ENCODE results near the gene ERVH48-1.

DNA sequence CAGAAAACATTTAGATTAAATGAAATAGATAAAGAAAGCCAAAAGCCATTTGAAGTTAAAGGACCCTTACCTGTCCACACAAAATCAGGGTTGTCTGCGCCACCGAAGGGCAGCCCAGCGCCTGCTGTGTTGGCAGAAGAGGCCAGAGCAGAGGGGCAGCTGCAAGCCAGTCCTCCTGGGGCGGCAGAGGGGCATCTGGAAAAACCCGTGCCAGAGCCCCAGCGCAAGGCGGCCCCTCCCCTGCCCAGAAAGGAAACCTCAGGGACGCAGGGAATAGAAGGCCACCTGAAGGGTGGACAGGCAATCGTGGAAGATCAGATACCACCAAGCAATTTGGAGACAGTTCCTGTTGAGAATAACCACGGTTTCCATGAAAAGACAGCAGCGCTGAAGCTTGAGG, 21.6 kb downstream of the ERVH48-1 start:
- TF ChIP-seq, protein P1, sequence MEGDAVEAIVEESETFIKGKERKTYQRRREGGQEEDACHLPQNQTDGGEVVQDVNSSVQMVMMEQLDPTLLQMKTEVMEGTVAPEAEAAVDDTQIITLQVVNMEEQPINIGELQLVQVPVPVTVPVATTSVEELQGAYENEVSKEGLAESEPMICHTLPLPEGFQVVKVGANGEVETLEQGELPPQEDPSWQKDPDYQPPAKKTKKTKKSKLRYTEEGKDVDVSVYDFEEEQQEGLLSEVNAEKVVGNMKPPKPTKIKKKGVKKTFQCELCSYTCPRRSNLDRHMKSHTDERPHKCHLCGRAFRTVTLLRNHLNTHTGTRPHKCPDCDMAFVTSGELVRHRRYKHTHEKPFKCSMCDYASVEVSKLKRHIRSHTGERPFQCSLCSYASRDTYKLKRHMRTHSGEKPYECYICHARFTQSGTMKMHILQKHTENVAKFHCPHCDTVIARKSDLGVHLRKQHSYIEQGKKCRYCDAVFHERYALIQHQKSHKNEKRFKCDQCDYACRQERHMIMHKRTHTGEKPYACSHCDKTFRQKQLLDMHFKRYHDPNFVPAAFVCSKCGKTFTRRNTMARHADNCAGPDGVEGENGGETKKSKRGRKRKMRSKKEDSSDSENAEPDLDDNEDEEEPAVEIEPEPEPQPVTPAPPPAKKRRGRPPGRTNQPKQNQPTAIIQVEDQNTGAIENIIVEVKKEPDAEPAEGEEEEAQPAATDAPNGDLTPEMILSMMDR (IDR thresholded peaks at IDR 0.05) = no peak
- no peak for TF ChIP-seq POLR2A (IDR thresholded peaks at IDR 0.05)
